GM19452 (cell line): ENCODE measurements around the gene SSX7.
"Not testable (repeated sequence)": the region's sequence is repeated elsewhere in the genome, so short reads cannot be mapped to it uniquely, and the experiment has no call there.

Experiments used
- ATAC-seq: cut with Tn5 transposase; IDR thresholded peaks from one replicate; pipeline ENCODE4 v1.9.1; 2021; ENCODE audit not compliant: unreplicated experiment

SSX7 gene

GRCh38 chrX:52654800-52655199 is at the start of gene SSX7:
TSS of gene SSX7 (minus strand) at chrX:52654900. CDS start at chrX:52653472, 1,428 bp downstream.
- not testable (repeated sequence) for ATAC-seq

GRCh38 chrX:52692034-52692433 is 37.3 kb upstream of the SSX7 start:
- not testable (repeated sequence) for ATAC-seq

- ATAC-seq: not testable (repeated sequence)
Measured at GRCh38 chrX:52662218-52662617, 7.5 kb upstream of the SSX7 start.

DNA sequence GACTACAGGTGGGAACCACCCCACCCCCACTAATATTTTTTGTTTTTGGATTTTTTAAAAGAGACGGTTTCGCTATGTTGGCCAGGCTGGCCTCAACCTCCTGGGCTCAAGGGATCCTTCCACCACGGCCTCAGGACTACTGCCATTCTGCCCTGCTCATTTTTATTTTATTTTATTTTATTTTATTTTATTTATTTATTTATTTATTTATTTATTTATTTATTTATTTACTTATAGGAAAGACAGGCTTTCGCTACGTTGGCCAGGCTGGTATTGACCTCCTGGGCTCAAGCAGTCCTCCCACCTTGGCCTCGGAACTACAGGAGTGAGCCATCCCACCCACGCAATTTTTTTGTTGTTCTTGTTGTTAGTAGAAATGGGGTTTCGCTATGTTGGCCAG is 775 bp upstream of the SSX7 start:
- ATAC-seq: not testable (repeated sequence)

GRCh38 chrX:52650676-52651075 is 4.0 kb downstream of the SSX7 start:
- not testable (repeated sequence) for ATAC-seq

DNA sequence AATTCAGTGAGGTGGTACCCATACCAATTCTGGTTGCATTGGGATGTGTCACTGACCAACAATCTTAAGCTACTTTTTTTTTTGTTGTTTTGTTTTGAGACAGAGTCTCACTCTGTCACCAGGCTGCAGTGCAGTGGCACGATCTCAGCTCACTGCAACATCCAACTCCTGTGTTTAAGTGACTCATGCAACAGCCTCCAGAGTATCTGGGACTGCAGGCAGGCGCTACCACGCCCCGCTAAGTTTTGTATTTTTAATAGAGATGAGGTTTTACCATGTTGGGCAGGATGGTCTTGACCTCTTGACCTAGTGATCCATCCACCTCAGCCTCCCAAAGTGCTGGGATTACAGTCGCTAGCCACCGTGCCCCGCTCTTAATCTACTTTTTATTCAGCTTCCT is 5.7 kb downstream of the SSX7 start:
- ATAC-seq: not testable (repeated sequence)

DNA sequence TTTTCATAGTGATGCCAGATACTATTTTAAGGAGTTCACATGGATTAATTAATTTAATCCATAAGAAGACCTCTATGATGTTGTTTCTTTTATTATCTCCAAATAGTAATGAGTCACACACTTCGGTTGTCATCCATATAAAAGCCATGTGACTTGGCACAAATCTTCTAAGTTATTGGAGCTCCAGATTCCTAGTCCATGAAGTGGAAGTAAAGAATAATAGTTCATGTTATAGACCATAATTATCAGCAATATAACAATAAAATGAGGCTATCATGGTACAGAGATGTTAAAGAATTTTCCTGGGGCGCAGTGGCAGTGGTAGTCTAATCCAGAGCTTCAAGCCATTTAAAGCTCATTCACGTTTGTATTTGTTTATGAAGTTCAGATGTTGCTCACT is 26.2 kb downstream of the SSX7 start:
- ATAC-seq: not testable (repeated sequence)

DNA sequence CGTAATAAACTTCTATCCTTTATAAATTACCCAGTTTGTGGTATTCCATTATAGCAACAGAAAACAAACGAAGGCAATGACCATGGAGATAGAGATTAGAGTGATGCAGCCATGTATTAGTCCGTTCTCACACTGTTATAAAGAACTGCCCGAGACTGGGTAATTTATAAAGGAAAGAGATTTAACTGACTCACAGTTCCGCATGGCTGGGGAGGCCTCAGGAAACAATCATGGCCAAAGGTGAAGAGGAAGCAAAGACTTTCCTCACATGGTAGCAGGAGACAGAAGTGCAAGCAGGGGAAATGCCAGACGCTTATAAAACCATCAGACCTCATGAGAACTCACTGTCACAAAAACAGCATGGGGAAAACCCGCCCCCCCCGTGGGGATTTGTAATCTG is 34.0 kb downstream of the SSX7 start:
- ATAC-seq: not testable (repeated sequence)

DNA sequence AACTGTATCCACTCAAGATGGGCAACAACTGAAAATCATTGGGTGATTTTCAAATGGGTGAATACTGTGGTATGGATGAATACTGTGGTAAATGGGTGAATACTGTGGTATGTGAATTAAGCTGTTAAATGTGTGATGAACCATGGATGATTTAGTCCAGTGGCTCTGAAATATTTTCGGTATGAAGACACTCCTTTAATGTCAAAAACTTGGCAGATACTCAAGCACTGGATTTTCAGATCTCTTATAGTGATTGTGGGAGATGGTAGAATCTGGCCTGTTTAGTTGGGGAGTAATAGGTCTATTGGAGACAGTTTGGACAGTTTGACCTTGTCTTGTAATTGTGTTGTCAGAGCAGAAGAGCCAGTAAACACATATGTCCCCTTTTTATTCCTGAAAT is 45.7 kb downstream of the SSX7 start:
- no peak for ATAC-seq

DNA sequence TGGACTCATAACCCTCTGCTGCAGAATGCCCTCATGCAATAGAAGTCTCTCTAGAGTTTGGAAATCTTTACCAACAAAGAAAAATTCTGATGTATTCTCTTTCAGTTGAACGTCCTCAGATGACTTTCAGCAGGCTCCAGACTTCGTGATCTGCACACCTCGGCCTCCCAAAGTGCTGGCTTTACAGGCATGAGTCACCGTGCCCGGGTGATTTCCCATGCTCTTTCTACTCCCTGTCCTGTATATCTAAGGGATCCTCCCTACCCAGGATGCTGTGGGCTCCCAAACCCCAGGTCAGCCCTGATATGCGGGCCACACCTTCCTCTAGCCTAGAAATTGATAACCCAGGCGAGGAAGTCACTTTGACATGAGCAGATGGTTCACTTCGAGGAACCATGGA is 51.5 kb downstream of the SSX7 start:
- ATAC-seq: not testable (repeated sequence)

DNA sequence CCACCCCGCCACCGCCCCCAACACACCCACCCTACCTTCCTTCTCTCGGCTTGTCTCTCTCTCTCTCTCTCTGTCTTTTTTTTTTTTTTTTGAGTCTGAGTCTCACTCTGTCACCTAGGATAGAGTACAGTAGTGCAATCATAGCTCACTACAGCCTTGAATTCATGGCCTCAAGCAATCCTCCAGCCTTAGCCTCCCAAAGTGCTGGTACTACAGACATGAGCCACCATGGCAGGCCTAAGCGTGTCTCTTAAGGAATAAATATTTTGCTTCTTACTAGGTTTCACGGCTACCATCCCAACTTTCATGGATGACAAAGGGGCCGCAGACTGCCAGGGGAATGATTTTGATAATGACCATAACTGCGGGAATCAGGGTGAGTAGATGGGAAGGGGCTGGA is 55.8 kb downstream of the SSX7 start:
- ATAC-seq: no peak

DNA sequence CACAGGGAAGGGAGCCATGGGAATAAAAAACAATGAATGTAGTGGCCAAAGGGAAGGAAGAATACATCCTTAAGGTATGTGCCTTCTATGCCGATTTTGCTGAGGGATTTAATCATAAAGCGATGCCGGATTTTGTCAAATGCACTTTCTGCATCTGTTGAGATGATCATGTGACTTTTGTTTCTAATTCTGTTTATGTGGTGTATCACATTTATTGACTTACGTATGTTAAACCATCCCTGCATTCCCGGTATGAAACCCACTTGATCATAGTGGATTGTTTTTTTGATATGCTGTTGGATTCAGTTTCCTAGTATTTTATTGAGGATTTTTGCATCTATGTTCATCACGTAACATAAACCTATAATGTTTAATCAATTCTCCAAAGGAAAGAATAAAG is 60.0 kb downstream of the SSX7 start:
- ATAC-seq: no peak
